WTC11 (cell line): ENCODE measurements around the gene ZNF415. TPM values are rescaled to one million over a fixed set of nuclear protein-coding genes. Genes with fewer than 3 reads are reported as not detected.

Experiments used
- AFF4 ChIP-seq: sonication (generic); formaldehyde crosslinking; IDR thresholded peaks from 2 replicates; pipeline ENCODE4 v1.8.1; 2023; ENCODE audit warnings: mild to moderate bottlenecking, missing genetic modification reagents, borderline replicate concordance
- AR ChIP-seq: fragments of 250-450 bp; sonication (Bioruptor Pico); IDR thresholded peaks from 2 replicates; pipeline ENCODE4 v1.9.0; 2021; ENCODE audit warnings: mild to moderate bottlenecking
- CBFB ChIP-seq: sonication (generic); formaldehyde crosslinking; IDR thresholded peaks from 2 replicates; pipeline ENCODE4 v1.8.1; 2022; ENCODE audit warnings: mild to moderate bottlenecking, low read depth, missing genetic modification reagents
- E2F4 ChIP-seq: sonication (generic); formaldehyde crosslinking; IDR thresholded peaks from 2 replicates; pipeline ENCODE4 v1.8.1; 2022; ENCODE audit warnings: low read depth, mild to moderate bottlenecking, moderate library complexity, missing genetic modification reagents, borderline replicate concordance
- E2F5 ChIP-seq: sonication (generic); formaldehyde crosslinking; IDR thresholded peaks from 2 replicates; pipeline ENCODE4 v1.8.1; 2022; ENCODE audit warnings: mild to moderate bottlenecking, moderate library complexity, missing genetic modification reagents
- ELF4 ChIP-seq: sonication (generic); formaldehyde crosslinking; IDR thresholded peaks from 2 replicates; pipeline ENCODE4 v1.8.1; 2022; ENCODE audit warnings: low read depth, mild to moderate bottlenecking, moderate library complexity, missing genetic modification reagents
- ESRRA ChIP-seq: sonication (generic); formaldehyde crosslinking; IDR thresholded peaks from 2 replicates; pipeline ENCODE4 v1.8.1; 2022; ENCODE audit warnings: mild to moderate bottlenecking, missing genetic modification reagents, borderline replicate concordance
- ETV6 ChIP-seq: sonication (generic); formaldehyde crosslinking; IDR thresholded peaks from 2 replicates; pipeline ENCODE4 v1.8.1; 2022; ENCODE audit warnings: mild to moderate bottlenecking, missing genetic modification reagents
- FOXK1 ChIP-seq: sonication (generic); formaldehyde crosslinking; IDR thresholded peaks from 2 replicates; pipeline ENCODE4 v1.8.0; 2022; ENCODE audit warnings: mild to moderate bottlenecking, moderate library complexity, missing genetic modification reagents
- NR1H2 ChIP-seq: sonication (generic); formaldehyde crosslinking; IDR thresholded peaks from 2 replicates; pipeline ENCODE4 v1.9.0; 2021; ENCODE audit warnings: mild to moderate bottlenecking, moderate library complexity, missing genetic modification reagents
- OVOL2 ChIP-seq: fragments of 250-450 bp; sonication (Bioruptor Pico); IDR thresholded peaks from 2 replicates; pipeline ENCODE4 v1.9.0; 2021; ENCODE audit warnings: mild to moderate bottlenecking, borderline replicate concordance
- SP1 ChIP-seq: sonication (generic); formaldehyde crosslinking; conservative IDR thresholded peaks from 2 replicates; pipeline ENCODE4 v1.8.1; 2022; ENCODE audit warnings: missing genetic modification reagents
- ZNF423 ChIP-seq: fragments of 250-450 bp; sonication (Bioruptor Pico); IDR thresholded peaks from 2 replicates; pipeline ENCODE4 v2.1.2; 2022; ENCODE audit warnings: mild to moderate bottlenecking, moderate library complexity
- ZNF671 ChIP-seq: fragments of 250-450 bp; sonication (Bioruptor Pico); IDR thresholded peaks from 2 replicates; pipeline ENCODE4 v1.8.0; 2021; ENCODE audit warnings: mild to moderate bottlenecking
- total RNA-seq: library from RNA; stranded (reverse); gene quantifications from 3 replicates; pipeline ENCODE4 v1.2.3, GENCODE V29; 2021
- TF ChIP-seq, protein P1 (sequence below): sonication (generic); formaldehyde crosslinking; IDR thresholded peaks from 2 replicates; pipeline ENCODE4 v1.8.1; 2023; ENCODE audit warnings: mild to moderate bottlenecking, missing genetic modification reagents
- TF ChIP-seq, protein P2 (sequence below): sonication (generic); formaldehyde crosslinking; IDR thresholded peaks from 2 replicates; pipeline ENCODE4 v1.8.0; 2022; ENCODE audit warnings: mild to moderate bottlenecking, missing genetic modification reagents
- TF ChIP-seq, protein P3 (sequence below): fragments of 250-450 bp; sonication (Bioruptor Pico); IDR thresholded peaks from 2 replicates; pipeline ENCODE4 v1.9.0; 2021; ENCODE audit warnings: mild to moderate bottlenecking, borderline replicate concordance
- TF ChIP-seq, protein P4 (sequence below): sonication (generic); formaldehyde crosslinking; IDR thresholded peaks from 2 replicates; pipeline ENCODE4 v1.8.1; 2023; ENCODE audit warnings: mild to moderate bottlenecking, missing genetic modification reagents, moderate library complexity
- TF ChIP-seq, protein P5 (sequence below): sonication (generic); formaldehyde crosslinking; IDR thresholded peaks from 2 replicates; pipeline ENCODE4 v1.8.0; 2022; ENCODE audit warnings: mild to moderate bottlenecking, missing genetic modification reagents

ZNF415 gene
- total RNA-seq, 1 experiment from 2014 or later = 11.2 TPM

DNA sequence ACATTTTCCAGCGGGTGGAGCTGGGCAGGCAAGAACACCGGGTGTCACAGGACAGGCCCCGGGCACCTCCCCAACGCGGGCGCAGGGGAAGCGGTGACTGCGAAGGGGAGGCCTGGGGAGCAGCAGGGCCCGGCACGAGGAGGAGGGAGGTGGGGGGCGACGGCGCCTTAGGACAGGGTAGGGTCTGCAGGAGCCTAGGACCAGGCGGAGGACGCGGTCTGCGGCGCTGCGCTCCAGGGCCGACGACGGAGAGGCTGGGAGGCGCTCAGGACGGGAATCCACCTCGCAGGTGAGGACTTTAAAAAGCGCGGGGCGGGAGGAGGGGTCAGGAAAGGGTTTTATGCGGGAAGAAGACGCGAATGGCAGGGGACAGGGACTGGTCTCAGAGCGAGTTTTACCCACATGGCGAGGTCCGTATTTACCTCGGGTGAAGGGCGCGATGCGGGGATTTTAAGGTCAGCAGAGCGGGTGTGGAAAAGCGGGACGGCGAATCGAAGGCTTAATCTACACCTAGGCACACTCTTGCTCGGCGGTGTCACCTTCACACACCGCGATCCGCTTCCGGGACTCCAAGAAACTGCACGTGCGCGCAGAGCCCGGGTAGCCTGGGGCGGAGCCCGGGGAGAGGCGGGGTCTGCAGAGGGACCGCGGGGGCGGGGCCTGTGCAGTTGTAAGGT, 74.7 kb downstream of the ZNF415 start (continued):
- TF ChIP-seq CBFB (0 out of 2 replicates have a peak, but pooled peaks have one; percentile 47), E2F4 (CRISPR knock-in tag) (no peak), AFF4 (no peak), ETV6 (CRISPR knock-in tag) (peak; percentile 74), ZNF671 (no peak), FOXK1 (CRISPR knock-in tag) (no peak), ESRRA (CRISPR knock-in tag) (peak; percentile 92), OVOL2 (CRISPR knock-in tag) (no peak), NR1H2 (CRISPR knock-in tag) (peak; percentile 67; the same call in 1 of the 2 replicates), ZNF423 (no peak), ELF4 (CRISPR knock-in tag) (no peak), AR (no peak), SP1 (CRISPR knock-in tag) (no peak), E2F5 (CRISPR knock-in tag) (peak; percentile 67; the same call in 1 of the 2 replicates)
- TF ChIP-seq, protein P1, sequence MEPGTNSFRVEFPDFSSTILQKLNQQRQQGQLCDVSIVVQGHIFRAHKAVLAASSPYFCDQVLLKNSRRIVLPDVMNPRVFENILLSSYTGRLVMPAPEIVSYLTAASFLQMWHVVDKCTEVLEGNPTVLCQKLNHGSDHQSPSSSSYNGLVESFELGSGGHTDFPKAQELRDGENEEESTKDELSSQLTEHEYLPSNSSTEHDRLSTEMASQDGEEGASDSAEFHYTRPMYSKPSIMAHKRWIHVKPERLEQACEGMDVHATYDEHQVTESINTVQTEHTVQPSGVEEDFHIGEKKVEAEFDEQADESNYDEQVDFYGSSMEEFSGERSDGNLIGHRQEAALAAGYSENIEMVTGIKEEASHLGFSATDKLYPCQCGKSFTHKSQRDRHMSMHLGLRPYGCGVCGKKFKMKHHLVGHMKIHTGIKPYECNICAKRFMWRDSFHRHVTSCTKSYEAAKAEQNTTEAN (CRISPR knock-in tag) = no peak; the same call in 1 of the 2 replicates
- TF ChIP-seq, protein P2, sequence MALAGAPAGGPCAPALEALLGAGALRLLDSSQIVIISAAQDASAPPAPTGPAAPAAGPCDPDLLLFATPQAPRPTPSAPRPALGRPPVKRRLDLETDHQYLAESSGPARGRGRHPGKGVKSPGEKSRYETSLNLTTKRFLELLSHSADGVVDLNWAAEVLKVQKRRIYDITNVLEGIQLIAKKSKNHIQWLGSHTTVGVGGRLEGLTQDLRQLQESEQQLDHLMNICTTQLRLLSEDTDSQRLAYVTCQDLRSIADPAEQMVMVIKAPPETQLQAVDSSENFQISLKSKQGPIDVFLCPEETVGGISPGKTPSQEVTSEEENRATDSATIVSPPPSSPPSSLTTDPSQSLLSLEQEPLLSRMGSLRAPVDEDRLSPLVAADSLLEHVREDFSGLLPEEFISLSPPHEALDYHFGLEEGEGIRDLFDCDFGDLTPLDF (CRISPR knock-in tag) = peak; percentile 76
- TF ChIP-seq, protein P3, sequence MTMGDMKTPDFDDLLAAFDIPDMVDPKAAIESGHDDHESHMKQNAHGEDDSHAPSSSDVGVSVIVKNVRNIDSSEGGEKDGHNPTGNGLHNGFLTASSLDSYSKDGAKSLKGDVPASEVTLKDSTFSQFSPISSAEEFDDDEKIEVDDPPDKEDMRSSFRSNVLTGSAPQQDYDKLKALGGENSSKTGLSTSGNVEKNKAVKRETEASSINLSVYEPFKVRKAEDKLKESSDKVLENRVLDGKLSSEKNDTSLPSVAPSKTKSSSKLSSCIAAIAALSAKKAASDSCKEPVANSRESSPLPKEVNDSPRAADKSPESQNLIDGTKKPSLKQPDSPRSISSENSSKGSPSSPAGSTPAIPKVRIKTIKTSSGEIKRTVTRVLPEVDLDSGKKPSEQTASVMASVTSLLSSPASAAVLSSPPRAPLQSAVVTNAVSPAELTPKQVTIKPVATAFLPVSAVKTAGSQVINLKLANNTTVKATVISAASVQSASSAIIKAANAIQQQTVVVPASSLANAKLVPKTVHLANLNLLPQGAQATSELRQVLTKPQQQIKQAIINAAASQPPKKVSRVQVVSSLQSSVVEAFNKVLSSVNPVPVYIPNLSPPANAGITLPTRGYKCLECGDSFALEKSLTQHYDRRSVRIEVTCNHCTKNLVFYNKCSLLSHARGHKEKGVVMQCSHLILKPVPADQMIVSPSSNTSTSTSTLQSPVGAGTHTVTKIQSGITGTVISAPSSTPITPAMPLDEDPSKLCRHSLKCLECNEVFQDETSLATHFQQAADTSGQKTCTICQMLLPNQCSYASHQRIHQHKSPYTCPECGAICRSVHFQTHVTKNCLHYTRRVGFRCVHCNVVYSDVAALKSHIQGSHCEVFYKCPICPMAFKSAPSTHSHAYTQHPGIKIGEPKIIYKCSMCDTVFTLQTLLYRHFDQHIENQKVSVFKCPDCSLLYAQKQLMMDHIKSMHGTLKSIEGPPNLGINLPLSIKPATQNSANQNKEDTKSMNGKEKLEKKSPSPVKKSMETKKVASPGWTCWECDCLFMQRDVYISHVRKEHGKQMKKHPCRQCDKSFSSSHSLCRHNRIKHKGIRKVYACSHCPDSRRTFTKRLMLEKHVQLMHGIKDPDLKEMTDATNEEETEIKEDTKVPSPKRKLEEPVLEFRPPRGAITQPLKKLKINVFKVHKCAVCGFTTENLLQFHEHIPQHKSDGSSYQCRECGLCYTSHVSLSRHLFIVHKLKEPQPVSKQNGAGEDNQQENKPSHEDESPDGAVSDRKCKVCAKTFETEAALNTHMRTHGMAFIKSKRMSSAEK = no peak
- TF ChIP-seq, protein P4, sequence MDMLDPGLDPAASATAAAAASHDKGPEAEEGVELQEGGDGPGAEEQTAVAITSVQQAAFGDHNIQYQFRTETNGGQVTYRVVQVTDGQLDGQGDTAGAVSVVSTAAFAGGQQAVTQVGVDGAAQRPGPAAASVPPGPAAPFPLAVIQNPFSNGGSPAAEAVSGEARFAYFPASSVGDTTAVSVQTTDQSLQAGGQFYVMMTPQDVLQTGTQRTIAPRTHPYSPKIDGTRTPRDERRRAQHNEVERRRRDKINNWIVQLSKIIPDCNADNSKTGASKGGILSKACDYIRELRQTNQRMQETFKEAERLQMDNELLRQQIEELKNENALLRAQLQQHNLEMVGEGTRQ (CRISPR knock-in tag) = peak; percentile 53; the same call in 1 of the 2 replicates
- TF ChIP-seq, protein P5, sequence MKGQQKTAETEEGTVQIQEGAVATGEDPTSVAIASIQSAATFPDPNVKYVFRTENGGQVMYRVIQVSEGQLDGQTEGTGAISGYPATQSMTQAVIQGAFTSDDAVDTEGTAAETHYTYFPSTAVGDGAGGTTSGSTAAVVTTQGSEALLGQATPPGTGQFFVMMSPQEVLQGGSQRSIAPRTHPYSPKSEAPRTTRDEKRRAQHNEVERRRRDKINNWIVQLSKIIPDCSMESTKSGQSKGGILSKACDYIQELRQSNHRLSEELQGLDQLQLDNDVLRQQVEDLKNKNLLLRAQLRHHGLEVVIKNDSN (CRISPR knock-in tag) = peak; percentile 74; the same call in 1 of the 2 replicates
